Measurements from ENCODE around the gene FHAD1. TPM values are rescaled to one million over a fixed set of nuclear protein-coding genes. Genes with fewer than 3 reads are reported as not detected.

Gene FHAD1
- total and polyA plus RNA-seq, 4 donors: under 0.01 to 0.13 (median 0.05) TPM; not detected in 1

- H3K27ac ChIP-seq (ENCODE audit: low read depth in 1 of 2, low read length in 2 of 2): peak overlapping the region in 1 of 2 donors; percentile 45
- no peaks in the 10 kb centered on the region for H3K36me3 ChIP-seq (ENCODE audit: control insufficient read depth in 4 of 4, insufficient read depth in 3 of 4, low read depth in 1 of 4, low read length in 3 of 4)
- 91% methylated on average over 23 of the region's 23 CpGs for WGBS
- H3K4me1 ChIP-seq (ENCODE audit: control insufficient read depth in 4 of 4, insufficient read depth in 4 of 4, low read length in 3 of 4): peaks cover 0 to 7% (median 2%) of the 10 kb centered on the region in 4 donors
- H3K27me3 ChIP-seq (ENCODE audit: control insufficient read depth in 4 of 4, insufficient read depth in 4 of 4, low read length in 3 of 4): peaks cover 0 to 3% (median 0%) of the 10 kb centered on the region in 4 donors
- TF ChIP-seq HNF4A (conservative IDR thresholded peaks at IDR 0.05) (no peak), FOXA2 (IDR thresholded peaks at IDR 0.05) (no peak), EGR1 (IDR thresholded peaks at IDR 0.05; ENCODE audit: low read depth in 2 of 2) (no peak), JUND (IDR thresholded peaks at IDR 0.05) (no peak), NR2F2 (IDR thresholded peaks at IDR 0.05) (no peak)
- no peak for DNase-seq (ENCODE audit: low spot score)
- H3K9me3 ChIP-seq (ENCODE audit: control insufficient read depth in 4 of 4, low read length in 3 of 4): peaks cover 0 to 3% (median 0%) of the 10 kb centered on the region in 4 donors
- H3K4me3 ChIP-seq (ENCODE audit: low read depth in 1 of 3, low read length in 3 of 3): no peak overlapping the region
- no peak overlapping the region for H3K9ac ChIP-seq (ENCODE audit: low read depth in 1 of 2, low read length in 2 of 2)
Measured at GRCh38 chr1:15215116-15215515, 31.9 kb upstream of the FHAD1 start.

GRCh38 chr1:15217654-15218053, 29.4 kb upstream of the FHAD1 start:
- Histone ChIP-seq H3K4me1 (ENCODE audit: control insufficient read depth in 4 of 4, insufficient read depth in 4 of 4, low read length in 3 of 4) (peaks cover 0 to 2% (median 0%) of the 10 kb centered on the region in 4 donors), H3K27ac (ENCODE audit: low read depth in 1 of 2, low read length in 2 of 2) (peak overlapping the region in 1 of 2 donors; percentile 58), H3K9ac (ENCODE audit: low read depth in 1 of 2, low read length in 2 of 2) (no peak overlapping the region), H3K36me3 (ENCODE audit: control insufficient read depth in 4 of 4, insufficient read depth in 3 of 4, low read depth in 1 of 4, low read length in 3 of 4) (no peaks in the 10 kb centered on the region), H3K27me3 (ENCODE audit: control insufficient read depth in 4 of 4, insufficient read depth in 4 of 4, low read length in 3 of 4) (peaks cover 0 to 3% (median 0%) of the 10 kb centered on the region in 4 donors), H3K9me3 (ENCODE audit: control insufficient read depth in 4 of 4, low read length in 3 of 4) (peaks cover 0 to 3% (median 0%) of the 10 kb centered on the region in 4 donors), H3K4me3 (ENCODE audit: low read depth in 1 of 3, low read length in 3 of 3) (no peak overlapping the region)
- 91% methylated on average over 1 of the region's 1 CpG for WGBS
- no peak for DNase-seq (ENCODE audit: low spot score)
- TF ChIP-seq FOXA2 (IDR thresholded peaks at IDR 0.05) (no peak), REST (IDR thresholded peaks at IDR 0.05) (no peak), ZBTB33 (IDR thresholded peaks at IDR 0.05) (no peak), RXRA (IDR thresholded peaks at IDR 0.05) (no peak), RAD21 (IDR thresholded peaks at IDR 0.05) (no peak), NR2F2 (IDR thresholded peaks at IDR 0.05) (no peak), CTCF (IDR thresholded peaks at IDR 0.05; ENCODE audit: low read depth, low read length, missing input control) (no peak), ATF3 (IDR thresholded peaks at IDR 0.05) (no peak), HNF4A (conservative IDR thresholded peaks at IDR 0.05) (no peak), FOXA1 (IDR thresholded peaks at IDR 0.05) (no peak), TAF1 (conservative IDR thresholded peaks at IDR 0.05) (no peak)

All from liver (tissue), 9 donors.